HG03439 (cell line): ENCODE measurements around the gene ALDH5A1.

Experiments used
- ATAC-seq: cut with Tn5 transposase; IDR thresholded peaks from one replicate; pipeline ENCODE4 v1.9.1; 2021; ENCODE audit warnings: mild to moderate bottlenecking, moderate library complexity; ENCODE audit not compliant: unreplicated experiment

Gene ALDH5A1

DNA sequence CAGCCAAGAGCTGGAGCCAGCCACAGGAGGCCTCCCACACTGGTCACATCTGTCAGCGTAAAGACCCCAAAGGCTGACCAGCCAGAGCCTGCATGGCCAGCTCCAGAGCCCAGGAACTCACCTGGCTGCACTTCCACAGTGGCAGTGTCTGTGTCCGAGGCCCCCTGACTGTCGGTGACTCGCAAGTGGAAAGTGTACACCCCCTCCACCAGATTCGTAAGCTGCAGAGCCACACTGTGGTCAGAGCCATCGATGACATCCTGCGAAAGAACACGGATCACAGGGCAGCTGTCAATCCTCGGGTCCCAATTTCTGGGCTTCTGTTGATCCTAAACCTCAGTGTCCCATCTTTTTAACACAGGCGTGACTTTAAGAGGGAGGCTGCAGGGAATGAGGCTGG, 69.3 kb downstream of the ALDH5A1 start:
- ATAC-seq = no peak

DNA sequence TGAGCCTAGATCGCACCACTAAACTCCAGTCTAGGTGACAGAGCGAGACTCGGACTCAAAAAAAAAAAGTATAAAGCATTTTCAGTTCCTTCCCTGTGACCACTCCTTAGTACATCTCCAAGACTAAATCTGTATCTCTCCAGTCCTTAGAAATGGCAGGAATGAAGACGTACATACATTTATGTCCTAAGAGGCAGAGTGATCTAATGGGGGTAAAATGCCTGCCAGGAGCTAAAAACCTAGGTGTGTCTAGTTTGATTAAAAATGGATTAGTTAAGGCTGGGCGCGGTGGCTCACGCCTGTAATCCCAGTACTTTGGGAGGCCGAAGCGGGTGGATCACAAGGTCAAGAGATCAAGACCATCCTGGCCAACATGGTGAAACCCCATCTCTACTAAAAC, 70.4 kb downstream of the ALDH5A1 start:
- ATAC-seq = no peak

DNA sequence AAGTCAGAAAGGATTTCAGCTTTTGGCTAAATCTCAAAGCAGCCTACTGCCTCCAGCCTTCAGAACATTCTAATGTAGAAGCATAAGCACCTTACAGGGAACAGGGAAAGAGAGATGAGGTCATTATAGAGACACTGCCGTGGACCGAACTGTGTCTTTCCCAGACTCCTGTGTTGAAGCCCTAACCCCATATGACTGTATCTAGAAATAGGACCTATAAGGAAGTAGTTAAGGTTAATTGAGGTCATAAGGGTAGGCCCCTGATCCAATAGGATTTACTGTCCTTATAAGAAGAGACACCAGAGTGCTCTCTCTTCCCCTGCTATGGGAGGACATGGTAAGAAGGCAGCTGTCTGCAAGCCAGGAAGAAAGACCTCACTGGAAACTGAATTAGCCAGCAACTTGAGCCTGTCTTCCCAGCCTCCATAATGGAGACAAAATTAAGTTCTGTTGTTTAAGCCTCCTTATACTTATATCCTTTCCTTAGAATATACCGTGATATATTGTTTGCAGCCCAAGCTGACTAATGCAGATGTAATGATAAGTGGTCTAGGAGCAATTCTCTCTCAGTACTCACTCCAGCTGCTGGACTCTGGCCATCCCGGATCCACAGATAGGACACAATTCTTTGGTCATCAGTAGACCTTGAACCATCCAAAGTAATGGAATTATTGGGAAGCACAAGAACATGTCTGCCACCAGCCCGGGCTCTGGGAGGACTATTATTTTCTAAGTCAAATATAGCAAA, 71.4 kb downstream of the ALDH5A1 start:
- ATAC-seq = no peak

DNA sequence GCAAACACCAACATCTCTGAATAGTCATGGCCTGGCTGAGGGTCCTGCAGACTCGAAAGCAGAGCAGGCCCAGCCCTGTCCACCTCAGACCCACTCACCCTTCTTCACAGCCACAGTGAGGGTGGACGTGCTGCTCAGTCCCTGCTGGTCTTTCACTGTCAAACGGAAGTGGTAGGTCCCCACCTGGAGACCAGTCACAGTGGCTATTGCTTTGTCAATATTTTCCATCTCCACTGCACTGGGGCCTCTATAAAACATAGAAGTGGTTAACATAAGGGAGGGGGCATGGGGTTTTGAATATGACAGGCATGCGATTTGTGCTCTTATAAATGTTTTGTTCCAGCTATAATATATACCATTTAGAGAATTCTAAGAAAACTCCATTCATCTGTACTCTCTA, 73.9 kb downstream of the ALDH5A1 start:
- ATAC-seq = no peak

DNA sequence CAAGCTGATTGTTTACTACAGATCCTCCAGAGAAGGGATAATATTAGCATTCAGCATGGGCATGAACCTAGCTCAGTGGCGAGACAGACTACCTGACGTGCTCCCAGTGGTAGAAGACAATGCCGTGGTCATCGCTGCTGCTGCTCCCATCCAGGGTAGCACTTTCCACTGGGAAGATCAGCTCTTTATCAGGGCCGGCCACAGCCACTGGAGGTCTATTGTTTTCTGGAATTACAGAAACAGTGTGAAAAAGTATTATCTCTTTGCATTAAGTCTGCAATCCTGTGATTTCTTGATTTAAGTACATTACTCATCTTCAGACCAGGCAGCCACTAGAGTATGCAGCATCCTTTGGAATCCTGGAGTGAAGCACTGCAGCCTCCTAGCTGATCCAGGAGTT, 75.0 kb downstream of the ALDH5A1 start:
- ATAC-seq = no peak

DNA sequence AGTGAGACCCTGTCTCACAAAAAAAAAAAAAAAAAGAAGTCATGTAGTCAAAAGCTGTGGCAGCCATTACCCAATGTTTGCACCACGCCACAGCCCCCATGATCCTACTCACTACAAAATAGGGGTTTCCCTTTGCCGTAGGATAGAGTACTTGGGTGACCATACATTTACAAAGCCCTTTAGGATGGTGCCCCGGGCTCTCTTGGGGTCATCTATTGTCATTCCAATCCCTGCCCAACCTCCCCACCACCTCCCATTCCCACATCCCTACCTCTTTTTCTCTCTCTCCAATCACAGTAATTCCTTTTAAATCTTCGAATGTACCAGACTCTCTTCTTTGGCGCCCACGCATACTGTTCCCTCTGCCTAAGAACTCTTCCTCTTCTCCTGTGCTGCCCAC, 76.6 kb downstream of the ALDH5A1 start:
- ATAC-seq = no peak

DNA sequence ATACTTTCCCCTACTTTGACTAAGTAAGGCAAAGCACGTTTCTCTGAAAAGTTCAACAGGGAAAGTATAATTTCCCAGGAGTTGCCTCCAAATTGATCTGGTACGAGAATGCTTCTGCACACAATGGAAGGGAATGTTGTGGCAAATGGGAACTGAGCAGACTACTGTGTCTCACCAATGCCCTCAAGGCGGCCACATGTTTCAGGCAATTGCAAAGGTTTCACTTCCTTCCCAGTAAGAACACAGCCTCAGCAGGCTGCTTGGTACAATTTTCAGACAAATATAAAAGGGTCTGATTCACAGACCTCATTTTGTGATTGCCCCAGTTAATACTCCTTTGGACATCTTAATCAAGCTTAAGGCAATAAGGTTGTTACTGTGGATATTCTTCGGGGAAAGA, 80.0 kb downstream of the ALDH5A1 start:
- no peak for ATAC-seq

DNA sequence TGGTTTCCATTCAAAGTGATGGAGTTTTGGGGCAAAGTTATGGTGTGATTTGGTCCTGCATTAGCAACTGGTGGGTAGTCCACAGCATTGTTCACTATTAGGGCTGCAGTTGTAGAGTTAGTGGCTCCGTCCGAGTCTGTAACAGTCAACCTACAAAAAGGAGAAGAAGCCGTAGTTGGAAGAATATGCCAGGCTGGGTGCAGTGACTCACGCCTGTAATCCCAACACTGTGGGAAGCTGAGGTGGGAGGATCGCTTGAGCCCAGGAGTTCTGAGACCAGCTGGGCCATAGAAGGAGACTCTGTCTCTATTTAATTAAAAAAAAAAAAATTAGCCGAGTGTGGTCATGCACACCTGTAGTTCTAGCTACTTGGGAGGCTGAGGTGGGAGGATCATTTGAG, 81.7 kb downstream of the ALDH5A1 start:
- no peak for ATAC-seq

DNA sequence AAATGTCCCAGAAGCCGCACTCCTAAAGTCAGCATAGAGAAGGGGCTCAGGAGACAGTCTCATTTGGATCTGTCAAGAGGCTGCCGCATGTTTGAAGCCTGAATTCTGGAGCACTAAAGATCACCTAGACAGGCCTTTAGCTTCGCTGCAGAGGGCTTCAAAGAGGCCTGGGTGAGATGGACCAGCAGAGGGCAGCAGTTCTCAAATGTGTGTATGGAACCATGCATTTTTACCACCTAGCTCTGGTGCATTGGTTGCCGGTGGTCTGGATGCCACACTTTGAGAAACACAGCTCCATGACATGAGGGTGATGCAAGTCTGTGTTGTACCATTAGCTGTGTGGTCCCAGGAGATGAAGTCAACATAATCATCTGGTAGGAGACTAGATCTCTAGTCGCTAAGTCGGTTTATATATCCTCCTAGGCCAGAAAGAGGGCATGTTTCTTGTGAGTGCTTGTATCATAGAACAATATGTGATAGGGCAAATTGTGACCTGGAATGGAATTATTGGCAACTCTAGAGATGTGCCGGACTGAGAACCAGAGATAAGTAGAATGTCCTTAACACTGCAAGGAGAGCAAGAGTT, 86.4 kb downstream of the ALDH5A1 start:
- peak; percentile 78 for ATAC-seq

DNA sequence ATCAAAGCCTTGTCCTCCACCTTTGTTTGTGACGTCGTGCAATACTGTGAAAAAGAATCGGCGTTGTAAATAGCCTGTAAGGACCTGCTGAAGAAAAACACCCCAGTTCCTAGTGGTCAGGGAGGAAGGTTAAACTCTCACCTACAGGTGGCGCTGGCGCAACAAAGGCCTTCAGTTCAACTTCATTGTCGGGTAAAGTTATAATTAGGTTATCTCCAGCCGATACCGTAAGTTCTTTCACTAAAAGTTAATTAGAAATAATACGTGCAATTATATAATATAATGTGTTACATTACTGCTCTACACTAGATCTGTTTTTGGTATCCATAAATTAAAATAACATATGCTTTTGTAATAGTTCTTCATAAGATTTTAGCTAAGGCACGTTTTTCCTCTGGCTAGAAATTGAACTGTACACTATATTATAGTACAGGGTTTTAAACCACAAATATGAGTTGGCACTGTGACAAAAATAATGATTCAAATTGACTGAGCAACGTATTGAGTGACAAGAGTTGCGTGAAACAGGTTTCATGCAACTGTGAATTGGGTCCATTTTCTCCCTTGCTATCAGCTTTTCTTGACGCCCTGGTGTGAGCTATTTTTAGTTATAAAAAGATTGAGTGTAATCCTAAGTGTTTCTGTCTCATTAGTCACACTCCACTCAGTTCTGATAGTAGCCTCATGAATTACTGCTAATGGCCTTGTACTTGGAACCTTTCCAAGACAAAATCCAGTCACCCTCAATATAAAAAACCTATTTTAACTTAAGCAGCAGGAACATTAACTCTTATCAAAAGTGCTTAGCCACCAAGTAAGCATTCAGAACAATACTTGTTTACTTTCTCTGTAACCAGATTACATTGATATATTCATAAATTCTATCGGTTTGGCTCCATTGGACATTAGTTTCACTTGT, 89.0 kb downstream of the ALDH5A1 start:
- no peak for ATAC-seq

DNA sequence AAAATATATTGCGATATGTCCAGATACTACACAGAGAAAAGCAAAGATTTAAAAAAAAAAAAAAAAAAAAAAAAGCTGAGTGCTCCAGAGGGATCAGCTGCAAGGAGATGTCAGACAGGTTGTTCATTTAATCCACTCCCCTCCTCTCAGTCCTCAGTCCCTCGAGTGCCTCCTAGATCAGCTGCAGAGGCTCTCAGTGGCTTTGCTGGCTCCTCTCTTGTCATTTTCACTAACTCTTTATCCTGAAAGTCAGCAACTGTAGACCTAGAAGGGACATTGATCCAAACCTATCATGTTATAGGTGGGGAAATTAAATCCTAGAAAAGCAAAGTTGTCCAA, 89.6 kb downstream of the ALDH5A1 start:
- ATAC-seq = no peak
